HEK293T (cell line): Measurements from ENCODE around the gene DOCK2.

Source experiments
- ELF4 ChIP-seq: fragments of 450-650 bp; IDR thresholded peaks from 2 replicates; pipeline ENCODE4 v1.6.1; 2017; ENCODE audit warnings: antibody characterized with exemption
- HDGF ChIP-seq: fragments of 450-650 bp; IDR thresholded peaks from 2 replicates; pipeline ENCODE4 v1.6.1; 2017; ENCODE audit warnings: antibody characterized with exemption, borderline replicate concordance
- LEF1 ChIP-seq: fragments of 450-650 bp; IDR thresholded peaks from 2 replicates; pipeline ENCODE4 v1.6.1; 2017; ENCODE audit warnings: mild to moderate bottlenecking, borderline replicate concordance
- SP1 ChIP-seq: fragments of 450-650 bp; IDR thresholded peaks from 2 replicates; pipeline ENCODE4 v1.6.1; 2017
- SUZ12 ChIP-seq: fragments of 450-650 bp; IDR thresholded peaks from 2 replicates; pipeline ENCODE4 v1.6.1; 2016; ENCODE audit warnings: mild to moderate bottlenecking
- TARDBP ChIP-seq: fragments of 450-650 bp; IDR thresholded peaks from 2 replicates; pipeline ENCODE4 v1.6.1; 2016

GRCh38 chr5:170080786-170081445 lies 443.8 kb downstream of the DOCK2 start:
- TF ChIP-seq HDGF (no peak), TARDBP (no peak), SUZ12 (no peak), ELF4 (no peak), LEF1 (no peak), SP1 (no peak)
